GM18519 (cell line): ENCODE results near the gene DBN1.
A peak's percentile ranks its signal among the peaks of the same experiment; 100 is the strongest.
"Not testable (repeated sequence)": the region's sequence is repeated elsewhere in the genome, so short reads cannot be mapped to it uniquely, and the experiment has no call there.

Experiments
- ATAC-seq: cut with Tn5 transposase; IDR thresholded peaks from one replicate; pipeline ENCODE4 v1.9.1; 2021; ENCODE audit warnings: mild to moderate bottlenecking, moderate library complexity; ENCODE audit not compliant: unreplicated experiment, low FRiP score

DBN1 gene

DNA sequence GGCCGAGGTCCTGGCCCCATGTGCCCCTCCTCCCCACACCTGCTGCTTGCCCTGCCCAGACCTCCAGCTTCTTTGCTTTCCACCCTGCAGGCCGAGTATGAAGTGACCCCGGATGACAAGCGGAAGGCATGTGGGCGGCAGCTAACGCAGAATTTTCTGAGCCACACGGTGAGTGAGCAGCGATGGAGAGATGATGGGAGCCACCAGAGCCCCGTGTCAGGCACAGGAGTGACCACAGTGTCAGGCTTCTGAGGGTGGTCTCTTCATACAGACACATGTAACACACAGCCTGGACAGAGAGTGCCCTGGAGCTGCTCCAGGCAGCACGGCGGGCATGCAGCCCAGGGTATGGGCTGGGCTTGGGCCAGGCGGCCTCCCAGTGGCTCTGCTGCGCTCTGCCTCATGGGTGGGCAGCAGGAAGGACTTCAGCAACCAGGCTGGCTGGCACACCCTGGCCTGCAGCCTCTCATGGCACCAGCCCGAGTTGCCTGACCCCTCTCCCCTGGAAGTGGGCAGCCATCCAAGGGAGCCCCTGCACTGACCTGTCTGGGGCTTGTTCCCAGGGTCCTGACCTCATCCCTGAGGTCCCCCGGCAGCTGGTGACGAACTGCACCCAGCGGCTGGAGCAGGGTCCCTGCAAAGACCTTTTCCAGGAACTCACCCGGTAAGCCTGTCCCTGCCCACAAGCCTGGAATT, 41.1 kb downstream of the DBN1 start:
- ATAC-seq = peak; percentile 8

DNA sequence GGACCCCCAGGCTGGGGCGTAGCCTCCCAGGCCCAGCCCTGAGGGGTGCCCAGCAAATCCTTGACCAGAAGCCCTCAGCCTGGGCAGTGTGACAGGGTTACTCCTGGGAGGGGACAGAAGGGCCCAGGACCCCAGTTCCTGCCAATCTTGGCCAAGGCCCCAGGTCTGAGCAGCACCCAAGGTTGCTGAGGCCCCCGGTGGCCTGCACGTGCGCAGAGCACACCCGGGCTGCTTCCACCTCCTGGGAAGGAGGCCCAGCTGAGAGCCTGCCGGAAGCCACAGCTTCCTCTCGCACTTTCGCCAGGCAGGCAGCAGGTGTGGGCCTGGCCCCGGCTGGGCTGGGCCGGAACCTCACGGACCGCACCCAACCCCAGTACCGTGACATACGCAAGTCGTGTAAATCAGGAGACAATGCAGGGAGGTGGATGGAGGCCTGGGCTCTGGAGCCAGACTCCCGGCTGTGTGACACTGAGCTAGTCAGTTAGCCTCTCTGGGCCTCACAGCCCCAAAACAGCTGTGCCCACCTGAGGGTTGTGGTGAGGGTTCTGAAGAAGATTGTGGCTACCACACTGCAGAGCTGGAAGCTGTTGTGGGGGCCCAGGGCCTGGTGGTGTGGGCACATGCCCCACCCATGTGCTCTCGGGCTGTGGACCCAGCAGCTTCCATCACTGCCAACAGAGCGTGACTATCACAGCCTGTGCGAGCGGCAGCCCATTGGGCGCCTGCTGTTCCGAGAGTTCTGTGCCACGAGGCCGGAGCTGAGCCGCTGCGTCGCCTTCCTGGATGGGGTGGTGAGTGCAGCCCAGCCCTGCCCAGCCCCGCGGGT, 41.9 kb downstream of the DBN1 start:
- ATAC-seq = peak; percentile 25

DNA sequence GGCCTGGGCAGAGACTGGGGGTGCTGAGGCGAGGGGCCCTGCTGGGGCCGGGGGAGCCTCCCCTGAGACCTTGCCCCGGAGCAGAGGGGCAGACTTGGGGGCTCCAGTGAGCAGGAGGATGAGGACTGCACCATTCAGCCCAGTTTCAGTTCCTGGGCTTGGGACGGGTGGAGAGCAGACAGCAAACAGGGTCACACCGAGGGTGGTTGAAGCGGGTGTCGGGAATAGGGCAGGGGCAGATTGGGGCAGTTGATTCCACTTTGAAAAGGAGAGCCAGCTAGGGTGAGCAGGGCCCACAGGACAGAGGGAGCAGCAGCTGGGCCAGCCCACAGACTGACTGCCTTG, 42.5 kb downstream of the DBN1 start:
- no peak for ATAC-seq

DNA sequence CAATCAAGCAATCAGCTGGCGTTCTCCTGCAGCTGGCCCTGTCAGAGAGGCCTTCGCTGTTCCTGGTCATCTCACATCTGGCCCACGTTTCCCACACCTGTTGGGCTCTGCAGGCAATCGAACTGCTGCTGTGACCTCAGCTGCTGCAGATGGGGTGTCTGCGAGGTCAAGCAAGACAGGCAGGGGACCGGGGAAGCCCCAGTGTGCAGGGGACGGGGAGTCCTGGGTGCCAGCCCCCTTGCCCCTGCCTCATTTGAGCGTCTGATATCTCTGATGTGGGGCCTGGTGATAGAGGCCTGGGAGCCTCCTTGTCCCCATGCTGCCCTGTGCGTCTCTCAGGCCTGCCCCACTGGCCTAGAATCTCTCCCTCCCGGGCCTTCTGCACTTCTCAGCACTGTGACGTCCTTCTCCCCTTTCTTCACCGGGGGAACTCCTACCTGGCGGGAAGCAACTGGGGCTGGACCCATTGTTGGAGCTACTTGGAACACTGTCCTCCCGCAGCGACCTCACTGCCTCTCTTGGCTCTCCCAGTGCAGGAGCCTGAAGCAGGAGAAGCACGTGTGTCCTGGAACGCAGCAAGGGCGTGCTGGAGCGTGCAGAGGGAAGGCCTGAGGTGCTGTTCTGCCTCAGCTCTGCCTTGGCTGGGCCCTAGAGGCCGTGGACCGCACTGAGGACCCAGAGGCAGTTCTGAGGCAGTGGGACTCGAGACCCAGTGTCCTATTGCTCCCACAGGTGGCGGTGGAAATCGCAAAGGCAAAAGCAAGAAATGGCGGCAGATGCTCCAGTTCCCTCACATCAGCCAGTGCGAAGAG, 43.1 kb downstream of the DBN1 start:
- no peak for ATAC-seq

DNA sequence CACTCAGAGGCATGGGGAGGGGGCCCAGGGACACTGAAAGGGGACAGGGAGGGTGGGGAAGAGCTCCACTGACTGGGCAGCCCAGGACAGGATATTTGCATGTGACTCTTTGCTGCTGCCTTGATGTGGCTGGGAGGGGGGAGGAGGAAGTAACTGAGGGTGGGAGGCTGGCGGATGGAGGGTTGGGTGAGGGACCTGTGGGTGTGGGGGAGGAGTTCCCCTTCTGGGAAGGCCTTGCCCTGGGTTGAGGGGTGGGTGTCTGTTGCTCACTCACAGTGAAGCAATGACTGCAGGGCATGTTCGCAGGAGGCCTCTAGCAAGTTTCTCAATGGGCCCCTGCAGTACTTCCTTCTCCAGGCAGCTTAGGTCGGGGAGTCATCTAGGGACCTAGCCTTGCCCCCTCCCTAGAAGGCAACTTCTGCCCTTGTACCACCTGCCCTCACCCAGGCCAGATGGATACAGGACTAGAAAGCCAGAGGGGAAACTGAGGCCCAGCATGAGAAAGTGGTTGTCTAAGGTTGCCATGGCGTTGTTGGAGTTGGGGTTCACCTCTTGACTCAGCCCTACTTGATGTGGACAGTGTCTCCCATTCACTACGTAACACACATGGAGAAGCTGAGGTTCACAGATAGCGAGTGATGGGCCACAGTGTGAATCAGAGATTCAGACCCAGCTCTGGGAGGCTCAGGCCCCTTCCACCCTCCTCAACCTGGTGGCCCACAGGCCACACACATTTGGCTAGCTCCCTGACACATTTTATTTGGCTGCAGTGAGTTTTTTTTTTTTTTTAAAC, 44.0 kb downstream of the DBN1 start:
- no peak for ATAC-seq

DNA sequence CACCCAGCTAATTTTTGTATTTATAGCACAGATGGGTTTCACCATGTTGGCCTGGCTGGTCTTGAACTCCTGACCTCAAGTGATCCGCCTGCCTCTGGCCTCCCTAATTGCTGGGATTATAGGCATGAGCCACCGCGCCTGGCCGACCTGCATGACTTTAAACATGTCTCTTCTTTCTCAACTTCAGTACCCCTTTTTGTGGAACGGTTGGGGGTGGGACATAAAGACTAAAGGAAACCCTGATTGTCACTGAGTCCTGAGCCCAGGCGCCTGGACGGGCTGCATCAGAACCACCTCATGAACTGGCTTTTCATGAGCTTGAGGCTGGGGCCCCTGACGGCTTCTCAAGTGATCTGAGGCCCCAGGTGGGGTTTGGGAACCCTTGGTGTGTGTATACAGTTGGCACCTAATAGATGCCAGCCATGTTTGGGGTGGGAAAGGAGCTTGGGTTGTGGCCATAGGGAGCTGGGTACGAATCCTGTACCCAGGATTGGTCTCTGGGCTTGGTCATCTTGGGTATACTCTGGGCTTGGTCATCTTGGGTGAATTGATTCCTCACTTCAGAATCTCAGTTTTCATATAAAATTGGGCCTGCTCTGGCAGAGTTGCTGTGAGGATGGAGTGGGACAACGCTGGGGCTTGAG, 44.7 kb downstream of the DBN1 start:
- no peak for ATAC-seq

DNA sequence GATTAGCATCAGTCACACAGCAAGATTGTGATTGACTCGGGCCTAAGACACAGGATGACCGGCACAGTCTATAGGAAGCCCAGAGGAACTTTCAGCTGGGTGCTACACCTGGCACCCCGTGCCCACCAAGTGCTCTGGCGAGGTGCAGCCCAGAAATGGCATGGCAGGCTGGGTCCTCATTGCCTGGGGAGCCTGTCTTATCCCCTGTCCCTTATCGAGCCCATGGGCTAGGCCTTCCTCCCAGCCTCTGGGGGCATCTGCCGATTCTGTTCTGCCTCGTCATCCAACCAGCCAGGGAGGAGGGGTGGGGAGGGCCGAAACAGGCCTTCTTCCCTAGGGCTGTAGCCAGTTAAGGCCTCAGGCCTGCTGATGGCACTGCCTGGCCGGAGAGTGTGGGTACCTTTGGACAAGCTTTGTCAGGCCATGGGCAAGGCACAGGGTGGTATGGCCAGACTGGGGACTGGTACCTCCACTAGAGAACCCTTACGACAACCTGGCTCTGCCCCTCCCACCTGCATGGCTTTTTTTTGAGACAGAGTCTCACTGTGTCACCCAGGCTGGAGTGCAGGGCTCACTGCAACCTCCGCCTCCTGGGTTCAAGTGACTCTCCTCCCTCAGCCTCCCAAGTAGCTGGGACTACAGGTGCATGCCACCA, 45.4 kb downstream of the DBN1 start:
- no peak for ATAC-seq

DNA sequence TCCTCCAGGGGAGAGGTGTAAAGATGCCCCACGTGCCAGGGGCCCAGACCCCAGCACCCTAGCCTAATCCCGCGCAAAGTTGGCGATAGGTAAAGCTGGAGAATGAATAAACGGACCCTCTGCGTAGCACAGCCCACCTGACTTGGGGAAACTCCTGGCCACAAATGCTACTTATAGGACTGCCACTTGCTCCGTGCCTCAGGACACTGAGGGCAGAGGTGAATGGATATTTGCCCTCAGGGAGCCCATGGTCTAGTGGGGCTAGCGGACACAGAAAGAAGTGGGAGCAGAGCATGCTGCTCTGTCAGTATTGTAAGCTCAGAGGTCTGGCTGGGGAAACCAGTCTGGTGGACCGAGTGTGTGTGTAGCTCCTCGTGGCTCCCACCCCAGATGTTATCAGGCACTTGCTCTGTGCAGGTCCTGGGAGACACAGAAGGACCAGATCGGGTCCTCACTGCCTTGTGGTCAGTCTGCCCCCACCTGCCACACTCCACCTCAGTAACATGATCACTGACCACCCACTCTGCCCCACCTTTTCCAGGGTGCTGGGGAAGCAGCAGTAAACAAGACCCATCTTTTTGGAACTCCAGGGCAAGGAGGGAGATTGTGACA, 46.1 kb downstream of the DBN1 start:
- ATAC-seq = no peak

DNA sequence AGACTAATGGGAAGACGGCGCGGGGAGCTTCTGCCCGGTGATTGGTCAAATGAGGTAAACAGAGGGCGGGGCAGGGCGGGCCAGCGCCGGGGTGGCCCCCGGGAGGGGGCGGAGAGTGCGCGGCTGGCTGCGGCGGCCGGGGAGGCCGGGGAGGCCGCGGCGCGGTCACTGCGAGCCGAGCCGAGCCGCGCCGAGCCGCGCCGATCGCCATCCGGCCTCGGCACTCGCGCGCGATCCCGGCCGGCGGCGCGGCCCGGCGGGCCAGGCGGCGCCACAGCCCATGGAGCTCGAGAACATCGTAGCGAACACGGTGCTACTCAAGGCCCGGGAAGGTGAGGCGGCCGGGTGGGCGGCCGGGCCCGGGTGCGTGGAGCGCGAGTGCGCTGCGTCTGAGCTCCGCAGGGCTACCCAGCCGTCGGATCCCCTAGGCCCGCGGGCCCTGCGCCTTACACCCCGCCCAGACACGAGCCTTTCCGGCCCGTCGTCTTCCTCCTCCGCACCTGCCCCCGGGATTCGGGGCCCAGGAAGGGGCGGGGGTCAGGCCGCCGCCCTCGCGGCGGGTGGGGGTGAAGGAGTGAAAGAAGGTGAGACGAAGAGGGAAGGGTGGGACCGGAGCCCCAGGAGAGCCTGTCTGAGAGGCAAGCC, 46.7 kb downstream of the DBN1 start, which contains the start of gene GRK6:
TSS of gene GRK6 (plus strand) at position 111 of the 645 bp plus-strand sequence. CDS start at position 281, 170 bp downstream.
- peak; percentile 7 for ATAC-seq

DNA sequence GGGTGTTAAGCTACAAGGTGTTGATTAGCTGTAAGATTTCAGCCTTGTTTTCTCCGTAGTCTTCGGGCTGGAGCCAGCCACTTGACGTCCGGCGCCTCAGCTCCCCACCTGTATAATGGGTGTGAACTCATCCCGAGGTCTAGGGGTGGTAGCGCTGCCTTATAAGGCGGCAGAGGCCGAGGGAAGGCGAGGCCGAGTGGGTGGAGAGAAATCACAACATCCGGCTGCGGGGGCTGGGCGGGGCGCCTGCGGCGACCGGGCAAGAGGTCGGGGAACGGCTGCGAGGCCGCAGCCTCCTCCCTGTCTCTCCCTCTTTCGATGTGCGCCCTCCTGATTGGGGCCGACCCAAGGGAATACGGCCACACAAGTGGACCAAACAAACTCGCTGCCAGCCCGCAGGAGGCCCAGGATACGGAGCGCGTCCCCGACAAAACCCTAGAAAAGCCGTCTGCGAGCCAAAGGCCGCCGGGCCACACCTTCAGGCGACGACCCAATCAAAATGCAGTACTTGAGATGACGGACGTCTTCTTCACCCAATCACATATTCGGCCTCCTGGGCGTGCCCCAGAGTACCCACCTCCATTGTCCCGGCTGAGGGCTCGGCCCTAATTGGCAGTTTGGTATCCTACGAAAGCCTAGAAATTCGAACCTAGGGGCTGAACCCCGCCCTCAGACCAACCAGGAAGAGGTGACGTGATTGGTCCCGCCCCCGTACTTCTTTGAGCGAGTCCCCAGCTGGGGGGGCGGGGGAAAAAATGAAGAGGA, 47.5 kb downstream of the DBN1 start:
- peak; percentile 79 for ATAC-seq

DNA sequence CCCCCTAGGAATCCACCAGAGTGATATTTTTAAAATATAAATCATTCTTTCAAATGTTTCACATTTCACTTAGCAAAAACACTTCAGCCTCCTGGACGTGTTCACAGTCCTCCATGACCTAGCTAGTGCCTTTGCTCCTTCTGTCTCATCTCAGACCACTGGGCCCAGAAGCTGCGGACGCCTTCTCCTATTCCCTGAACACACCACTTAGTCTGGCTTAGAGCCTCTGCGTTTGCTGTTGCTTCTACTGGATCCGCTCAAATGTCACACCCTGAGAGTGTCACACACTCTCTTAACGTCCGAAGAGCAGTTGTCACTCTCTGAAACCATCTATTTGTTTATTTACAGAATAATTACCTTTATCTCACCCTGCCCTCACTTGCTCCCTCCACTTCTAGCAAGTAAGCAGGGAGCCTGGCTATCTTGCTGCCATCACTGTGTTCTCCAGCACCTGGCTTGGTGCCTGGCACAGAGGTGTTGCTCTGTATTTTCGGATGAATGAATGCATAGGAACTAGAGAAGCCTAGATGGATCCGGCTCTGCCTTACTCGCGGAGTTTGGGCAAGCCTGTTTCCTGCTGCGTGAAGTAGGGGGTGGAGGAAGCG, 48.1 kb downstream of the DBN1 start:
- no peak for ATAC-seq

DNA sequence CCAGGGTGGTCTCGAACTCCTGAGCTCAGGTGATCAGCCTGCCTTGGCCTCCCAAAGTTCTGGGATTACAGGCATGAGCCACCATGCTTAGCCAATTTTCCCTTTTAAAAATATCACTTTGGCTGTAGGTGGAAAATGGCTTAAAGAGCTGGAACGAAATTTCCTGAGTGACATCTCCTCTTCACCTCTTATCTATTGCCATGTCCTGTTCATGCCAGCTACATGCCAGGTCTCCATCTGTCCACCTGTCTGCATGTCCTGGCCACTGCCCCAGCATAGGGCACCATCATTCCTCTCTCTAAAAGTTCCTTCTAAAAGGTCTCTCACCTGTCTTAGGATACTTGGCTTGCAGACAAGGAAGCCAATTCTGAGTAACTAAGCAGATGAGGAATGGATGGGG, 49.8 kb downstream of the DBN1 start:
- ATAC-seq = no peak

DNA sequence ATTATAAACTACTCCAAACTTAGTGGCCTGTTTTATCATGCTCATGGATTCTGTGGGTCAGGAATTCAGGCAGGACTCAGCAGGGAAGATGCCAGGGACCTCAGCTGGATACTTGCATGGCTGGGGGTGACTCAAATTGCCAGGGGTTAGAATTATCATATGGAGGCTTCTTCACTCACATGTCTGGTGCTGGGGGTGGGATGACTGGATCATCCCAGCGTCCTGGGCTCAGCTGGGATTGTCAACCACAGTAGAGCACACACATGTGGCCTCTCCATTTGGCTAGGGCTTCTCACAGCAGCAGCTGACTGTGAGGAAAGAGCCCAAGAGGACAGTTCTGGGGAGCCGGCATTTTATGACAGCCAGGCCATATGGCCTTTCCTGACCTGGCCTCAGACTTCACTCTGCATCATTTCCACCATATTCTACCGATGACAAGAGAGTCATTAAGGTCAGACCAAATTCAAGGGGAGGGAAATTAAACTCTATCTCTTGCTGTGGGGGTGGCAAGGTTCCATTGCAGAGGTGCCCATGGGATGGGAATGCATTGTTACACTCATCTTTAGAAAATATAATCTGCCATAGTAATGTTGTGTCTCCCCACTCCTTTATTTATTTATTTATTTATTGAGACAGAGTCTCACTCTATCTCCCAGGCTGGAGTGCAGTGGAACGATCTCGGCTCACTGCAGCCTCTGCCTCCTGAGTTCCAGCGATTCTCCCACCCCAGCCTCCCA, 52.2 kb downstream of the DBN1 start:
- no peak for ATAC-seq

DNA sequence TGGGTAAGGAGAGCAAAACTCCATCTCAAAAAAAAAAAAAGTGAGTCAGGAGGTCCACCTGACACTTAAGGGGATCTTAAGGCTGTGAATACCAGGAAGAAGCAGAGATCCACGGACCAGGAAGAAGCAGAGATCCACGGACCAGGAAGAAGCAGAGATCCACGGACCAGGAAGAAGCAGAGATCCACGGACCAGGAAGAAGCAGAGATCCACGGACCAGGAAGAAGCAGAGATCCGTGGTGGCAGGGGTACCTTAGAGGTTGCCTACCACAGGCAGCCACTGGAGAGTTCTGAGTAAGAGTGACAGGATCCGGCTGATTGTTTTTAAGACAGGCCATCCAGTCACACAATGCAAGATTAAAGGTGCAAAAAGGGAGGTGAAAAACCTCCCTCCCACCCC, 53.0 kb downstream of the DBN1 start:
- ATAC-seq = not testable (repeated sequence)

DNA sequence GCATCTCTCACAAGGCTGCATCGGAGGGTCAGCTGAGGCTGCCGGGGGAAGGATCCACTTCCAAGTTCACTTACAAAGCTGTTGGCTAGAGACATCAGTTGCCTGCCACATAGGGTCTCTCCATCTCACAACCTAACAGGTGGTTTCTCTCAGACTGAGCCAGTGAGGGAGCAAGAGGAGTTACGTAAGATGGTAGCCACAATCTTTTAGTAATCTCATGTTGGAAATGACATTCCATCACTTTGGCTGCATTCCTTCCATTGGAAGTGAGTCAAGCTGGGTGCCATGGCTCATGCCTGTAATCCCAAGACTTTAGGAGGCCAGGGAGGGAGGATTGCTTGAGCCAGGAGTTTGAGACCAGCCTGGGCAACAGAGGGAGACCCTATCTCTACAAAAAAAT, 54.4 kb downstream of the DBN1 start:
- no peak for ATAC-seq

DNA sequence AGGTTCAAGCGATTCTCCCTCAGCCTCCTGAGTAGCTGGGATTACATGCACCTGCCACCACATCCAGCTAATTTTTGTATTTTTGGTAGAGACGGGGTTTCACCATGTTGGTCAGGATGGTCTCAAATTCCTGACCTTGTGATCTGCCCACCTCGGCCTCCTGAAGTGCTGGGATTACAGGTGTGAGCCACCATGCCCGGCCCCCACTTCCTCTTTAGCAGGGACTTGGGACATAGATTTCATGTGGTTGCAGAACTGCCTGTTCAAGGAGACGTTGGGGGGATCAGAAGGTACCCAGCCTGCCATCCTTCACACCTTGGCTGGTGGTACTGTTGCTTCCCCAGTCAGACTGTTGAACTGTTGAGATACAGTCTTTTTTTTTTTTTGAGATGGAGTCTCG, 56.4 kb downstream of the DBN1 start:
- ATAC-seq = not testable (repeated sequence)

DNA sequence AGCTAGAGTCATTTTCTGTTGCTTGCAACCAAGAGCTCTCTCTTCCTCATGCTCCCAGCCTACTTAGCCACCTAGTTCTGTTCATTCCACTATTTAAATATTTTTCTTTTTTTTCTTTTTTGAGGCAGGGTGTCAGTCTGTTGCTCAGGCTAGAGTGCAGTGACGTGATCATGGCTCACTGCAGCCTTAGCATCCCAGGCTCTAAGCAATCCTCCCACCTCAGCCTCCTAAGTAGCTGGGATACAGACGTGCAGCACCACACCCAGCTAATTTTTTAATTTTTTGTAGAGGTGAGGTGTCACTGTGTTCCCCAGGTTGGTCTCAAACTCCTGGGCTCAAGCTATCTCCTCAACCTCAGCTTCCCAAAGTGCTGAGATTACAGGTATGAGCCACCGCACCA, 59.0 kb downstream of the DBN1 start:
- ATAC-seq = no peak
